ENCODE results near the gene TMEM42.

DNA sequence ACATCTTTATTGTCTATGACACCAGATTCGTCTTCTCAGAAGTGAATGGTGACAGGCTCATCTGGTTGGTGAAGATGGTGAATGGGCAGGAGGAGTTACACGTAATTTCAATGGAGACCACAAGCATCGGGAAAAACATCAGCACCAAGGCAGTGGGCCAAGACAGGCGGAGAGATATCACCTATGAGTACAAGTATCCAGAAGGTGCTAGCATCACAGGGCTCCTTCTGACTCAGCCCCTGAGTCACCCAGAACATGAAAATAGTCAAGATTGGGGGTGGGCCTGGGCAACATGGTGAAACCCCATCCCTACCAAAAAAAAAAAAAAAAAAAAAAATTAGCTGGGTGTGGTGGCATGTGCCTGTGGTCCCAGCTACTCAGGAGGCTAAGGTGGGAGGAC, 45.3 kb downstream of the TMEM42 start:
- TF ChIP-seq EZH2 (IDR thresholded peaks at IDR 0.05) (no peak), POLR2AphosphoS5 (IDR thresholded peaks at IDR 0.05; ENCODE audit: borderline replicate concordance, low read depth, low read length) (no peak), FOXP2 (optimal IDR thresholded peaks at IDR 0.05; ENCODE audit: control extremely low read depth, extremely low read length, insufficient read depth) (no peak)

Measured in SK-N-MC (cell line).